ENCODE results near the gene VPREB3.
"Not testable (repeated sequence)": the region's sequence is repeated elsewhere in the genome, so short reads cannot be mapped to it uniquely, and the experiment has no call there.

VPREB3 gene

GRCh38 chr22:23763954-23764353, 9.7 kb upstream of the VPREB3 start:
- no peak for DNase-seq

- DNase-seq = peak; percentile 72
Measured at GRCh38 chr22:23763579-23763945, 9.3 kb upstream of the VPREB3 start.

- DNase-seq = peak; percentile 25
Measured at GRCh38 chr22:23762842-23763578, 8.8 kb upstream of the VPREB3 start, which contains the start of gene C22orf15. Gene C22orf15, plus strand, starts transcription at chr22:23762990. Its CDS starts 317 bp downstream, at chr22:23763307.

GRCh38 chr22:23760056-23760455, 5.8 kb upstream of the VPREB3 start:
- no peak for DNase-seq

GRCh38 chr22:23759566-23759965, 5.3 kb upstream of the VPREB3 start:
- DNase-seq = no peak

GRCh38 chr22:23756891-23757290, 2.7 kb upstream of the VPREB3 start:
- no peak for DNase-seq

- DNase-seq = no peak
Measured at GRCh38 chr22:23755711-23756110, 1.5 kb upstream of the VPREB3 start.

GRCh38 chr22:23754980-23755636, 883 bp upstream of the VPREB3 start:
- no peak for DNase-seq

- no peak for DNase-seq
Measured at GRCh38 chr22:23753385-23753784, 840 bp downstream of the VPREB3 start.

- DNase-seq = no peak
Measured at GRCh38 chr22:23752750-23753149, 1.5 kb downstream of the VPREB3 start.

GRCh38 chr22:23752090-23752691, 2.0 kb downstream of the VPREB3 start:
- no peak for DNase-seq

- no peak for DNase-seq
Measured at GRCh38 chr22:23751441-23751996, 2.7 kb downstream of the VPREB3 start.

- peak; percentile 84 for DNase-seq
Measured at GRCh38 chr22:23750714-23751440, 3.3 kb downstream of the VPREB3 start, which contains the start of gene ZNF70. Gene ZNF70, minus strand, starts transcription at chr22:23751112. Its CDS starts 5,972 bp downstream, at chr22:23745140.

GRCh38 chr22:23750367-23750713, 3.9 kb downstream of the VPREB3 start:
- DNase-seq = no peak

- DNase-seq = no peak
Measured at GRCh38 chr22:23749841-23750301, 4.4 kb downstream of the VPREB3 start.

- no peak for DNase-seq
Measured at GRCh38 chr22:23745791-23746190, 8.4 kb downstream of the VPREB3 start.

- DNase-seq = no peak
Measured at GRCh38 chr22:23744485-23744884, 9.7 kb downstream of the VPREB3 start.

GRCh38 chr22:23744001-23744400, 10.2 kb downstream of the VPREB3 start:
- DNase-seq = no peak

- DNase-seq = no peak
Measured at GRCh38 chr22:23743303-23743705, 10.9 kb downstream of the VPREB3 start.

- DNase-seq = no peak
Measured at GRCh38 chr22:23742505-23743264, 11.5 kb downstream of the VPREB3 start.

- no peak for DNase-seq
Measured at GRCh38 chr22:23737696-23738095, 16.5 kb downstream of the VPREB3 start.

GRCh38 chr22:23728108-23728507, 26.1 kb downstream of the VPREB3 start:
- DNase-seq = not testable (repeated sequence)

All from activated CD4-positive, alpha-beta T cell treated with anti-CD3 and anti-CD28 coated beads for 48 hours (primary cell).